Stomach (tissue), 4 donors: Measurements from ENCODE around the gene TP73.

Experiments
- CTCF ChIP-seq, 7 experiments: fragments of 450-650 bp in 4 of 7; fragments of 200-600 bp in 3 of 7; sonication (generic) in 3 of 7; IDR thresholded peaks; one replicate each; pipeline ENCODE4 v1.5.1; 2016 to 2019; ENCODE audit warnings: antibody characterized with exemption in 7 of 7, control low read depth in 2 of 7, mild to moderate bottlenecking in 1 of 7
- POLR2A ChIP-seq, 4 donors: fragments of 450-650 bp; IDR thresholded peaks; one replicate each; pipeline ENCODE4 v1.6.1; 2016; ENCODE audit warnings: antibody characterized with exemption in 4 of 4, control low read depth in 2 of 4, mild to moderate bottlenecking in 1 of 4, moderate library complexity in 1 of 4
- POLR2AphosphoS5 ChIP-seq, 3 donors: sonication (generic); formaldehyde crosslinking; IDR thresholded peaks; one replicate each; pipeline ENCODE4 v1.6.1; 2016; ENCODE audit warnings: antibody characterized with exemption in 3 of 3

- TF ChIP-seq CTCF (IDR thresholded peaks at IDR 0.05) (no peak), POLR2A (IDR thresholded peaks at IDR 0.05) (no peak), POLR2AphosphoS5 (IDR thresholded peaks at IDR 0.05) (no peak)
These were observed 124.8 kb downstream of the TP73 start for GRCh38 chr1:3777078-3777547.
